Measurements from ENCODE around the gene ARID1B.

GRCh38 chr6:156924246-156924645, 147.1 kb downstream of the ARID1B start:
- TF ChIP-seq EZH2 (IDR thresholded peaks at IDR 0.05; ENCODE audit: borderline replicate concordance, low read depth, low read length, severe bottlenecking) = no peak
- TF ChIP-seq, protein P1, sequence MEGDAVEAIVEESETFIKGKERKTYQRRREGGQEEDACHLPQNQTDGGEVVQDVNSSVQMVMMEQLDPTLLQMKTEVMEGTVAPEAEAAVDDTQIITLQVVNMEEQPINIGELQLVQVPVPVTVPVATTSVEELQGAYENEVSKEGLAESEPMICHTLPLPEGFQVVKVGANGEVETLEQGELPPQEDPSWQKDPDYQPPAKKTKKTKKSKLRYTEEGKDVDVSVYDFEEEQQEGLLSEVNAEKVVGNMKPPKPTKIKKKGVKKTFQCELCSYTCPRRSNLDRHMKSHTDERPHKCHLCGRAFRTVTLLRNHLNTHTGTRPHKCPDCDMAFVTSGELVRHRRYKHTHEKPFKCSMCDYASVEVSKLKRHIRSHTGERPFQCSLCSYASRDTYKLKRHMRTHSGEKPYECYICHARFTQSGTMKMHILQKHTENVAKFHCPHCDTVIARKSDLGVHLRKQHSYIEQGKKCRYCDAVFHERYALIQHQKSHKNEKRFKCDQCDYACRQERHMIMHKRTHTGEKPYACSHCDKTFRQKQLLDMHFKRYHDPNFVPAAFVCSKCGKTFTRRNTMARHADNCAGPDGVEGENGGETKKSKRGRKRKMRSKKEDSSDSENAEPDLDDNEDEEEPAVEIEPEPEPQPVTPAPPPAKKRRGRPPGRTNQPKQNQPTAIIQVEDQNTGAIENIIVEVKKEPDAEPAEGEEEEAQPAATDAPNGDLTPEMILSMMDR (IDR thresholded peaks at IDR 0.05; ENCODE audit: borderline replicate concordance, extremely low read depth, low read length, poor library complexity, severe bottlenecking) = no peak

Measured in DND-41 (cell line).